GM10266 (cell line): Measurements from ENCODE around the gene KIF21B.

Experiments used
- DNase-seq: peaks from one replicate; pipeline ENCODE4 v3.0.0; 2012; ENCODE audit errors: extremely low spot score
- TF ChIP-seq, protein P1 (sequence below): IDR thresholded peaks from 2 replicates; pipeline ENCODE4 v1.5.1; 2012; ENCODE audit warnings: mild to moderate bottlenecking, low read depth; ENCODE audit not compliant: control insufficient read depth, insufficient read depth; ENCODE audit errors: missing control alignments

Gene KIF21B

DNA sequence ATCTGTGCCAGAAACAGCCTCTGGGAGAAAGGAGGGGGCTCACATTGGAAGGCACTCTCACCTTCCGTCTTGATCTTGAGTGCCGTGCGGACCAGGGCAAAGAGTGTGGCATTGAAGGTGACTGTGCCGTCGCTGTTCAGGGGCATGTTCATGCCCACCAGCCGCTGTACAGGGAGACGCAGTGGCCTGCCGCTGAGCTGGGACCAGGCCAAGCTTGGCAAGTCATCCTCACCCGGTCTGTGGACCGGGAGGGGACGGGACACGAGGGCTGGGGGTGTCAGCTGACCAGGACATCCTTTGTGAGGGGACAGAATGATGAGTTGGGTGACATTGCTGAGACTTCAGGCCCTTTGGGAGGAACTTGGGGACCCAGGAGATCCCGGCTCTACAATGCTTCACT lies 25.0 kb upstream of the KIF21B start:
- TF ChIP-seq, protein P1, sequence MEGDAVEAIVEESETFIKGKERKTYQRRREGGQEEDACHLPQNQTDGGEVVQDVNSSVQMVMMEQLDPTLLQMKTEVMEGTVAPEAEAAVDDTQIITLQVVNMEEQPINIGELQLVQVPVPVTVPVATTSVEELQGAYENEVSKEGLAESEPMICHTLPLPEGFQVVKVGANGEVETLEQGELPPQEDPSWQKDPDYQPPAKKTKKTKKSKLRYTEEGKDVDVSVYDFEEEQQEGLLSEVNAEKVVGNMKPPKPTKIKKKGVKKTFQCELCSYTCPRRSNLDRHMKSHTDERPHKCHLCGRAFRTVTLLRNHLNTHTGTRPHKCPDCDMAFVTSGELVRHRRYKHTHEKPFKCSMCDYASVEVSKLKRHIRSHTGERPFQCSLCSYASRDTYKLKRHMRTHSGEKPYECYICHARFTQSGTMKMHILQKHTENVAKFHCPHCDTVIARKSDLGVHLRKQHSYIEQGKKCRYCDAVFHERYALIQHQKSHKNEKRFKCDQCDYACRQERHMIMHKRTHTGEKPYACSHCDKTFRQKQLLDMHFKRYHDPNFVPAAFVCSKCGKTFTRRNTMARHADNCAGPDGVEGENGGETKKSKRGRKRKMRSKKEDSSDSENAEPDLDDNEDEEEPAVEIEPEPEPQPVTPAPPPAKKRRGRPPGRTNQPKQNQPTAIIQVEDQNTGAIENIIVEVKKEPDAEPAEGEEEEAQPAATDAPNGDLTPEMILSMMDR, result no peak
- DNase-seq, result no peak

DNA sequence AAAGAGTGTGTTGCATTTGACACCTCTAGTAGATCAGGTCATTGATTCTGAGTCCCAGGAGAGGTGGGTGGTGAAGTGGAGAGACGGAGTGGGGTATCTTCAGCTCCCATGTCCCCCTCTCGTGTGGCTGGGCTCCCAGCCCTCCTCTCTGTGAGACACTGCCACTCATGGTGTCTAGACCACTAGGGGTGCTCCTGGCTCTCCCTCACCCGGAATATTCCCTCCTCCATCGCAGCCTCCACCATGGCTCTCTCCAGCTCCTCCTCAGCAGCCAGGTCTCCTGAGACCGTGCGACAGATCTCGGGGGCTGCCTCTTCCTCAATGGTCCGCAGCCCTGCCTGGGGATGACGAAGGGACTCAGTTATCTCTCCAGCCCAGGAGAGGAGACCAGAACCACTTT lies 20.6 kb upstream of the KIF21B start:
- DNase-seq, result no peak
- TF ChIP-seq, protein P1, result no peak

DNA sequence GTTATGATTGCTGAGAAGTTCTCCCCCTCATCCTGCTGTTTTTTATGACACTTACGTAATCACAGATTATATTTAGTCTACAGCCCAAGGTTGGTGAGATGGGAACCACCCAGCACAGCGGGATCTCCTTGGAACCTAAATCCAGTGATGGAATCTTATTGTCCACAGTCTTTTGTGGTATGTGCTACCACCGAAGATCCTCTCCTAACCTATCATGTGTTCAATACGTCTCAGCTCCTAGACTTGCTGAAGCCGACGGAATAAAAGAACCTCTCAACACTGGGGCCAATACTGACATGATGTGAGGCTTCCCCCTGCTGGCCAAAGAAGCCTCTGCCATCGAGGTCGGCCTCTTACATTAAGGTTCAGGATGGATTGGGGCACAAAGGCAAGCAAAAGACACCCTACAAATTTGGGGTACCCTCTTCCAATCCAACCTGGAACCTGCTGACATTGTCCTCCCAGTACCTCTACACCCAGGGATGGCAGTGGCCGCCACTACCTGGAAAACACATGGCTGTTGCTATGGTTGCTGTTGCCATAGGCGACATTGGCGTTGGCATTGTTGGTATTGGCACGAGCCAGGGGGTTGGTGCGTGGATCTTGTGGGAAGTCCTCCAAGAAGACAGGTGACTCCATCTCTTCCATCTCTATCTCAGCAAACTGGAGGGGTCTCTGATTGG lies 19.4 kb upstream of the KIF21B start:
- peak; percentile 70 for DNase-seq
- TF ChIP-seq, protein P1, result peak; percentile 92

DNA sequence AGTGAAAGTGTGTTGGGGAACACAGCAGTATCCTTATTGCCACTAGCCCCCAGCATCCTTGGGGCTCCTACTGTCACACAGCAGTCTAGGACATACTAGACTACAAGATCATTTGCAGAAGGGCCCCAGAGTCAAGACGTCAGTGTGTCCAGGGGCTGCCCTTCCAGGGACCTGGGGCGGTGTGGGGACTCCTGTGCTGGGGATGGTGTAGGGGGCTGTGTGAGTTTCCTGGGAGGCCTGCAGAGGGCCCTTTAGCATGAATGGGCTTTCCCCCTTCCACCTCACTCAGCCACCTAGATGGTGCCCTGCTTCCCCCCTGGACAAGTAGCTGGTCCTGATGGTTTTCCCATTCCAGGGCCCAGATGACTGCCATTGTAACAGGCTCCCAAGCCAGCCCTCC lies 17.5 kb upstream of the KIF21B start:
- TF ChIP-seq, protein P1, result no peak

DNA sequence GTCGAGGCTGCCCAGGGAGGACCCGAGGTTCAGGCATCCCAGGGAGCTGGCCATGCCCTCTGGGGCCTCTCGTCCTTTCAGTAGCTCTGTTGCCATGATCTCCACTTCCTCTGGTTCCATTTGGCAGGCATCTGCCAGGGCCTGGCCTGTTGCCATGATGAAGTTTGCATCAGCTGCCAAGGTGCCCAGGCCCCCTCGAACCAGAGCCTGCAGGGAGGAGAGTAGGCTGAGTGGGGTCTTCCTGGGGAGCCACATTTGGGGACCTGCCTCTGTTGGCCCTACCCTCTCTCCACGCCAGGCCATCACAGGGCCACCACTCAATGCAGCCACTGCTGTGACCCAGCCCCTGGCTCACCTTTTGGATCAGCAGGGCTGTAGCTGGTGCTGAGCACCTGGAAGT lies 16.4 kb upstream of the KIF21B start:
- TF ChIP-seq, protein P1, result no peak
- no peak for DNase-seq

More for the DNA sequence above, 17.5 kb upstream of the KIF21B start:
- DNase-seq, result no peak

DNA sequence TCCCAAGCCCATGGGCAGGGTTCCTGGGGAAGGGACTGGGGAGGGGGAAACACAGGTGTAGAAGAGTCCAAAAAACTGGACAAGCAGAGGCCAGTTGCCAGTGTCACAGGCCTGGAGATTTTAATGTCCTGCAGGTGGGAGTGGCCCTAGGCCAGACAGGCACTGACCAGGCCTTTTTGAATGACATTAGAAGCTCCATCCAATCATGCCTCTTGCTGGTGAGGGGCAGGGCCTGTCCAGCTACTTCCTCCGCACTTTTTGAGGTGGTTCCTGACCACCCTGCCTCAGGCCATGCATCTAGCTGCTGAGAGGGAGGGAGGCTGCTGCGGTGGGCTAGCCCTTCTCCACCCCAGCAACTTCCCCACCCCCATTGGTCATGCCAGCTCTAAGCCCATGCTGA lies 15.9 kb upstream of the KIF21B start:
- DNase-seq, result no peak
- TF ChIP-seq, protein P1, result no peak

DNA sequence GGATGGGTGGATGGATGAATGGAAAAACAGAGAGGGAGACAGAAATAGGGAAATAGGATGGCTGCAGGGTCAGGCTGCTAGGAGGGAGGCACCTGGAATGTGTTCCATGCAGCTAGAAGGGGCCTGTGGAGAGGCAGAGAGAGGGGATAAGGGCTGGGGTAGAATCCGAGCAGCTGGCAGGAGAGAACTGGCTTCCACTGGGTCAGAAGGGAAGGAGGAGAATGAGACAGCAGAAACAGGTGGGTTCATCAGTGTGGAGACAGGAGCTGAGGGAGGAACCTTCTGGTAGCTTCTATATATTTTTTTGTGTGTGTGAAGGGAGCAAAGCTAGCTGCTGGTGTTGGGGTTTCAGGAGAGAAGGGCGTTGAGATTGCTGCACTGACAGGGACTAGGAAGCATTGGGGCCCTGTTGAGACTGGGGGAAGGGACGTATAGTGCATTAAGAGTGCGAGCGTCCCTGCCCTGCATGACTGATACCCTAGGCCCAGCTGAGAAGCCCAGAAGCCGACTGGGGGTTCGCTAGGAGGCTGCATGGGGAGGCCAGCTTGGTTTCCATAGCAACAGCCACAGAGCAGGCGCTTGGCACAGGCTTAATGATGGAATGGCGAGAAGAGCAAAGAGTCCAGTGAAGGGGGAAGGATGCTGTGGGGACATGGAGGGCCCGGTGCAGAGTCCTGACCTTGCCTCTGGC lies 14.8 kb upstream of the KIF21B start:
- TF ChIP-seq, protein P1, result no peak
- no peak for DNase-seq
